Stimulated activated CD4-positive, alpha-beta T cell treated with anti-CD3 and anti-CD28 coated beads, Interleukin-4, amount 100 ng/mL, for 48 hours (primary cell): ENCODE results near the gene RYR2.
"Not testable (repeated sequence)": the region's sequence is repeated elsewhere in the genome, so short reads cannot be mapped to it uniquely, and the experiment has no call there.

Experiments
- DNase-seq, 2 donors: peaks; one replicate each; pipeline ENCODE4 v3.0.0-alpha.2; 2020; ENCODE audit warnings: low read depth in 2 of 2

RYR2 gene

GRCh38 chr1:237145379-237146135, 103.6 kb downstream of the RYR2 start:
- no peak for DNase-seq

GRCh38 chr1:237146241-237146640, 104.3 kb downstream of the RYR2 start:
- DNase-seq, result no peak

- no peak for DNase-seq
These were observed 107.9 kb downstream of the RYR2 start for GRCh38 chr1:237149857-237150256.

GRCh38 chr1:237151979-237152378, 110.0 kb downstream of the RYR2 start:
- not testable (repeated sequence) for DNase-seq

- DNase-seq, result no peak
These were observed 110.7 kb downstream of the RYR2 start for GRCh38 chr1:237152506-237153335.

- no peak for DNase-seq
These were observed 112.2 kb downstream of the RYR2 start for GRCh38 chr1:237154157-237154556.

- DNase-seq, result no peak
These were observed 122.7 kb downstream of the RYR2 start for GRCh38 chr1:237164406-237165352.

- no peak for DNase-seq
These were observed 124.1 kb downstream of the RYR2 start for GRCh38 chr1:237166086-237166485.

GRCh38 chr1:237166593-237167101, 124.7 kb downstream of the RYR2 start:
- DNase-seq, result no peak

GRCh38 chr1:237170149-237170548, 128.2 kb downstream of the RYR2 start:
- DNase-seq, result no peak

GRCh38 chr1:237171454-237172117, 129.6 kb downstream of the RYR2 start:
- DNase-seq, result no peak

- DNase-seq, result no peak
These were observed 130.1 kb downstream of the RYR2 start for GRCh38 chr1:237172118-237172485.

GRCh38 chr1:237179503-237179902, 137.5 kb downstream of the RYR2 start:
- DNase-seq, result no peak

GRCh38 chr1:237180256-237180655, 138.3 kb downstream of the RYR2 start:
- no peak for DNase-seq

- no peak for DNase-seq
These were observed 139.8 kb downstream of the RYR2 start for GRCh38 chr1:237181743-237182317.

- DNase-seq, result no peak
These were observed 142.1 kb downstream of the RYR2 start for GRCh38 chr1:237183963-237184540.

GRCh38 chr1:237186675-237187074, 144.7 kb downstream of the RYR2 start:
- DNase-seq, result no peak

- DNase-seq, result no peak
These were observed 145.9 kb downstream of the RYR2 start for GRCh38 chr1:237187842-237188241.

- DNase-seq, result no peak
These were observed 149.4 kb downstream of the RYR2 start for GRCh38 chr1:237191403-237191802.
